HepG2 (cell line): ENCODE measurements around the gene STX8. TPM values are rescaled to one million over a fixed set of nuclear protein-coding genes. Genes with fewer than 3 reads are reported as not detected.

Experiments
- ATAC-seq: fragments of 200-7000 bp; cut with Tn5 transposase; 3 replicates; pipeline ENCODE4 v1.9.1; 2020; ENCODE audit warnings: mild to moderate bottlenecking, moderate library complexity
- BruUV-seq: library from RNA; stranded (reverse); fragments of 400-500 nt; replicated peaks from 2 replicates; lab custom pipeline; 2021; lab: Mats Ljungman, UMichigan
- CTCF ChIA-PET: fragments of 300-600 bp; formaldehyde crosslinking; extraction: SDS; loops from one replicate; lab custom pipeline; 2021; ENCODE audit warnings: low total read pairs, inconsistent platforms, low intra/inter-chr PET ratio; lab: Yijun Ruan, JAX
- POLR2A ChIA-PET: fragments of 350-600 bp; sonication (Branson Sonifier 250); formaldehyde crosslinking; loops from one replicate; lab custom pipeline; 2020; ENCODE audit warnings: antibody characterized with exemption, inconsistent platforms; lab: Yijun Ruan, JAX
- DNase-seq: peaks from one replicate; pipeline ENCODE4 v3.0.0-alpha.2; 2015; ENCODE audit warnings: low spot score
- FAIRE-seq: peaks from 3 replicates; lab custom pipeline; 2011; peaks lifted over from hg19 to GRCh38; lab: Jason Lieb, UNC
- H2AFZ ChIP-seq: one replicate; pipeline ENCODE4 v1.6.1; 2011; ENCODE audit warnings: low read length, inconsistent platforms
- H3K27ac ChIP-seq: fragments of 300-600 bp; 3 replicates; pipeline ENCODE4 v1.8.0; 2011; ENCODE audit warnings: mixed run types, mild to moderate bottlenecking, mixed read lengths, low read length, inconsistent platforms; ENCODE audit not compliant: insufficient read depth; ENCODE audit errors: extremely low read length
- H3K27me3 ChIP-seq, 2 experiments: fragments of 200-600 bp in 1 of 2; 2 replicates in 1 of 2; 3 replicates in 1 of 2; pipeline versions ENCODE4 v1.6.0 to v1.8.0; 2011; ENCODE audit warnings: low read length in 2 of 2, mild to moderate bottlenecking in 2 of 2, moderate library complexity in 2 of 2, inconsistent platforms in 1 of 2; ENCODE audit not compliant: insufficient read depth in 2 of 2, control insufficient read depth in 1 of 2
- H3K36me3 ChIP-seq, 2 experiments: fragments of 200-600 bp in 1 of 2; replicated peaks in 1 of 2; 2 replicates in 1 of 2; 3 replicates in 1 of 2; pipeline versions ENCODE4 v1.5.1 to v1.8.0; 2011; ENCODE audit warnings: low read length in 2 of 2, inconsistent platforms in 1 of 2; ENCODE audit not compliant: insufficient read depth in 2 of 2, control insufficient read depth in 1 of 2
- H3K4me1 ChIP-seq: 2 replicates; pipeline ENCODE4 v1.5.1; 2012; ENCODE audit warnings: low read length, inconsistent platforms; ENCODE audit not compliant: insufficient read depth
- H3K4me2 ChIP-seq: 2 replicates; pipeline ENCODE4 v1.6.0; 2011; ENCODE audit warnings: low read depth, low read length, inconsistent platforms
- H3K4me3 ChIP-seq, 3 experiments: fragments of 200-600 bp in 1 of 3; sonication (generic), shearing (Covaris generic) in 1 of 3; replicated peaks in 1 of 3; 2 replicates each; pipeline ENCODE4 v1.5.1; 2011 to 2016; ENCODE audit warnings: low read length in 3 of 3, inconsistent platforms in 2 of 3, low read depth in 2 of 3, mild to moderate bottlenecking in 2 of 3, control low read depth in 1 of 3, mixed read lengths in 1 of 3; ENCODE audit not compliant: insufficient read depth in 1 of 3
- H3K79me2 ChIP-seq: one replicate; pipeline ENCODE4 v1.6.1; 2011; ENCODE audit warnings: low read length, inconsistent platforms; ENCODE audit not compliant: insufficient read depth
- H3K9ac ChIP-seq: 2 replicates; pipeline ENCODE4 v1.6.0; 2011; ENCODE audit warnings: mild to moderate bottlenecking, low read depth, low read length, inconsistent platforms; ENCODE audit not compliant: insufficient read depth
- H3K9me3 ChIP-seq: 2 replicates; pipeline ENCODE4 v1.5.1; 2012; ENCODE audit warnings: mild to moderate bottlenecking, low read length
- H4K20me1 ChIP-seq: 2 replicates; pipeline ENCODE4 v1.6.0; 2011; ENCODE audit warnings: inconsistent platforms, mild to moderate bottlenecking, low read length, moderate library complexity; ENCODE audit not compliant: insufficient read depth
- BCL3 ChIP-seq: sonication (generic); formaldehyde crosslinking; IDR thresholded peaks from 2 replicates; pipeline ENCODE4 v1.5.1; 2020; ENCODE audit warnings: mild to moderate bottlenecking, missing genetic modification reagents, moderate library complexity
- IRX3 ChIP-seq: sonication (generic); formaldehyde crosslinking; IDR thresholded peaks from 2 replicates; pipeline ENCODE4 v1.8.1; 2023; ENCODE audit warnings: mild to moderate bottlenecking, low read depth, missing genetic modification reagents, borderline replicate concordance
- PAXIP1 ChIP-seq: sonication (generic); formaldehyde crosslinking; conservative IDR thresholded peaks from 2 replicates; pipeline ENCODE4 v1.4.0; 2020; ENCODE audit warnings: mild to moderate bottlenecking, missing genetic modification reagents, moderate library complexity
- ZMAT5 ChIP-seq: sonication (generic); formaldehyde crosslinking; IDR thresholded peaks from 2 replicates; pipeline ENCODE4 v1.5.0; 2020; ENCODE audit warnings: mild to moderate bottlenecking, low read depth, missing genetic modification reagents, borderline replicate concordance
- ZNF761 ChIP-seq: sonication (generic); formaldehyde crosslinking; conservative IDR thresholded peaks from 2 replicates; pipeline ENCODE4 v1.4.0; 2020; ENCODE audit warnings: mild to moderate bottlenecking, missing genetic modification reagents
- ZNF800 ChIP-seq: sonication (generic); formaldehyde crosslinking; IDR thresholded peaks from 2 replicates; pipeline ENCODE4 v1.4.0; 2020; ENCODE audit warnings: missing genetic modification reagents
- ZUFSP ChIP-seq: sonication (generic); formaldehyde crosslinking; IDR thresholded peaks from 2 replicates; pipeline ENCODE4 v1.9.0; 2021; ENCODE audit warnings: missing genetic modification reagents, mild to moderate bottlenecking, borderline replicate concordance
- WGBS: methylation state at CpG from one replicate; pipeline ENCODE4 v1.1.6; 2017; ENCODE audit warnings: low lambda C conversion rate; 5-methylcytosine and 5-hydroxymethylcytosine counted together
- in situ Hi-C: cut with HindIII; loops from 2 replicates; pipeline ENCODE4 v1.10.0; 2017; ENCODE audit warnings: low pct_unique_long_range_greater_than_20kb; ENCODE audit not compliant: extremely low pct_ligation_motif_present
- intact Hi-C: fragments of 100-400 bp; cut with micrococcal nuclease; formaldehyde crosslinking; loops from one replicate; pipeline ENCODE4 v1.10.0; 2022; ENCODE audit not compliant: unreplicated experiment
- polyA plus RNA-seq, 8 experiments: library from polyadenylated mRNA; depleted of rRNA in 3 of 8; stranded (reverse) in 7 of 8; unstranded in 1 of 8; fragments of >200 nt; fragmentation: Illumina TruSeq in 4 of 8; extraction: Trizol in 4 of 8; gene quantifications; 2 replicates each; pipeline versions ENCODE4 v1.2.1 to v1.2.3, GENCODE V29; 2011 to 2016; ENCODE audit warnings: low read depth in 4 of 8, missing spikeins in 1 of 8, mixed read lengths in 1 of 8; ENCODE audit not compliant: insufficient read depth in 1 of 8
- total RNA-seq, 5 experiments: library from RNA; depleted of rRNA; stranded (reverse); fragments of >200 nt; fragmentation: Illumina TruSeq; extraction: Trizol; gene quantifications; 2 replicates each; pipeline ENCODE4 v1.2.3, GENCODE V29; 2016; ENCODE audit warnings: low read depth in 1 of 5

The STX8 gene
- total and polyA plus RNA-seq, 2 of the 13 experiments (the other 11 are each of a cell fraction or from before 2014, with no cell fraction given), result 36.4 to 53.6 TPM

- TF ChIP-seq PAXIP1 (CRISPR knock-in tag) (no peak), BCL3 (CRISPR knock-in tag) (no peak)
- TF ChIP-seq, all 625 proteins: peak for 0
These were observed 289.2 kb downstream of the STX8 start (continued) for GRCh38 chr17:9286434-9286833.

GRCh38 chr17:9285602-9286427, 289.8 kb downstream of the STX8 start:
- FAIRE-seq, result no peak
- DNase-seq, result no peak
- CTCF ChIA-PET, result no interaction called here
- Histone ChIP-seq H3K27ac (no peak overlapping the region), H3K9ac (no peak overlapping the region), H3K36me3 (no peaks in the 10 kb centered on the region), H3K27me3 (no peaks in the 10 kb centered on the region), H3K79me2 (no peaks in the 10 kb centered on the region), H3K4me3 (no peak overlapping the region), H3K4me2 (no peak overlapping the region), H4K20me1 (no peaks in the 10 kb centered on the region), H2AFZ (no peak overlapping the region), H3K4me1 (no peaks in the 10 kb centered on the region), H3K9me3 (no peaks in the 10 kb centered on the region)
- ATAC-seq, result no peak
- POLR2A ChIA-PET, result no interaction called here
- 89% methylated on average over 14 of the region's 14 CpGs for WGBS
- intact Hi-C loops, result no loop called here
- no TSS peak for BruUV-seq
- in situ Hi-C loops, result loop anchor here (25.0 kb wide), 1 partner anchor 299 kb away; no protein-coding TSS in a partner anchor
- no peak for TF ChIP-seq ZNF761 (CRISPR knock-in tag)
- TF ChIP-seq IRX3, result no peak
- no peak for TF ChIP-seq ZUFSP (CRISPR knock-in tag)
- no peak for TF ChIP-seq ZMAT5 (CRISPR knock-in tag)
- no peak for TF ChIP-seq ZNF800
